Stimulated activated CD4-positive, alpha-beta T cell treated with anti-CD3 and anti-CD28 coated beads, Interleukin-1b, Interleukin-23, amount 100 ng/mL, for 24 hours (primary cell): Measurements from ENCODE around the gene DNAJB13.
"Not testable (repeated sequence)": the region's sequence is repeated elsewhere in the genome, so short reads cannot be mapped to it uniquely, and the experiment has no call there.

ENCODE experiments used
- DNase-seq, 4 experiments: peaks; one replicate each; pipeline ENCODE4 v3.0.0-alpha.2; 2020; ENCODE audit warnings: low read depth in 4 of 4, low spot score in 1 of 4

Gene DNAJB13, protein sequence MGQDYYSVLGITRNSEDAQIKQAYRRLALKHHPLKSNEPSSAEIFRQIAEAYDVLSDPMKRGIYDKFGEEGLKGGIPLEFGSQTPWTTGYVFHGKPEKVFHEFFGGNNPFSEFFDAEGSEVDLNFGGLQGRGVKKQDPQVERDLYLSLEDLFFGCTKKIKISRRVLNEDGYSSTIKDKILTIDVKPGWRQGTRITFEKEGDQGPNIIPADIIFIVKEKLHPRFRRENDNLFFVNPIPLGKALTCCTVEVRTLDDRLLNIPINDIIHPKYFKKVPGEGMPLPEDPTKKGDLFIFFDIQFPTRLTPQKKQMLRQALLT

DNA sequence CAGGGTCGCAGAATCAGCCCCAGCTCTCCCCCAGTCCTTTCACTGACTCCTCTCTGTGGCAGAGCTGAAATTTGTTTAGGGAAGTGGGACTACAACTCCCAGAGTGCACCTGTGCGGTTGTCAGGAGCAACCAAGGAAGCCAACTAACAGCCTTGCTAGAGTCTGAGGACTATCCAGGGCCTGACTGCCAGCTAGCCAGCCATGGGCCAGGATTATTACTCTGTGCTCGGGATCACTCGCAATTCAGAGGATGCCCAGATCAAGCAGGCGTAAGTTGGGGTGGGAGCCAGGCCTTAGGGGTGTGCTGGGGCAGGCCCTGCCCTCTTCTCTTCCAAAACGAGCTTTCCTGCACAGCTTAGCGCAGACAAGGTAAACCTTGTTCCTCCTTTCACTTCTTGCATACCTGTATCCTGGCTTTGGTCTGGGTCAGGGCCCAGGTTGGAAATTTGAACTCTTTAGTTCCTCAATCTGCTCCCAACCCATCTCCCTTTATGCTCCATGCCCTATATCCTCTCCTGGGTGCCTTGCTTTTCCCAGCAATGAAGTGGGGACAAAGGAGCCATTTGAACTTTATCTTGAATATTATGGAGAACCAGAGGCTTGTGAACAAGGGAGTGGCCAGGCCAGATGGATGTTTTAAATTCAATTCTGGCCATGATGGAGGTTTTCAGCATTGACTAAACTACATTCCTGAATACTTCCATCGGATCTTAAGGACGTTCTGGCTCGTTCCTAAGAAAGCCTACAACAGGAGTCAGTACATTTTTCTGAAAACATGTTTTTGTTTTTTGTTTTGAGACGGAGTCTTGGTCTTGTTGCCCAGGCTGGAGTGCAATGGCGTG is at the start of gene DNAJB13:
Gene DNAJB13, plus strand, starts transcription at position 158 of the 842 bp plus-strand sequence. Its CDS starts 44 bp downstream, at position 202.
- no peak for DNase-seq

DNA sequence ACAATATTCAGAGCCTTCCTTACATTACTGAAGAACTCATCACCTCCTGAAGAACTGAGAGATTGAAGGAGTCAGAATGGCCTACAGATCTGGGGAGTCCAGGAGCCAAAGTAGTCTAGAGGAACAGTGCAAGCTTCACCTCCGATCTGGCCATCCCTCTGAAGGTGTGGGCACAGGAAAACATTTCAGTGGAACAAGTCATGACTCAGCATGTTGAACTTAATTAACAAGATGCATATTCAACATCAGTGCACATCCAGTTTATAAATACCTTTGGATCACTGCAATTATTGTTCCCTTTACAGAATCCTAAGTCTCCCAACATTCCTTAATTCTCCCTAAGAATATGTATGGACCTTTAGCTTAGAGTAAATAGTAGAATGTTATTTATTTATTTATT is 48.5 kb upstream of the DNAJB13 start:
- DNase-seq: no peak

DNA sequence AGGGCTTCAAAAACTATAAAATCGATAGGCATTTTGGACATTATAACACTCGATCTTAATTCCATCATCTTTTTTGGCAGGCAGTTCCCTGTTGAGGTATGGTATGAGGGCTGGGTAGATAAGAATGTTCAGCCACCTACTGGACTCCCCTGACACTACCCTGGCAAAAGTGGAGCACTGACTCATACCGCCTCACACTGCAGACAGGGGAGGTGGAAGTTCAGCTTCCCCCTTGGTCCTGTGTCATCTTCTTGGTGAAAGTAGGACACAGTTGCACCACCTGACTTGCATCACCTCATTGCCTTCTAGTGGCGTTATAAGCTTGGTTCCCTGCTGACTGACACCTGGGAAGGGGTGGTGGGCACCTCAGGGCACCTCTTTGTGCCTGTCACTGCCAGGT is 43.6 kb upstream of the DNAJB13 start:
- DNase-seq: no peak

DNA sequence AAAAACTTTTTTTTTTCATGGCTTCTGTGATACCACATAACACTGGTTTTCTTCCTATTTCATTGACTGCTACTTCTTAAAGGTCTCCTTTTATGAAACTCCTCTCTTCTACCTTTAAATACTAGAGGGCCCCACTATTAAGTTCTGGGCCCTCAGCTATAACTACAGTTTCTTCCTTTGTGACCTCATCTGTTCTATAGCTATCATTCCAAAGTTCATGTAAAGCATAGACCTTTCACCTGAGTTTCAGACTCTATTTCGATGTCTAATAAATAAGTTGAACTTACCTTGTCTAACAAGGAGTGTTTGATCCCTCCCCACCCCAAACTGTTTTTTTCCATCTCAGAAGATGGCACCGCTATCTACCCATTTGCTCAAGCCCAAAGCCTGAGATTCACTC is 38.8 kb upstream of the DNAJB13 start:
- DNase-seq: no peak

DNA sequence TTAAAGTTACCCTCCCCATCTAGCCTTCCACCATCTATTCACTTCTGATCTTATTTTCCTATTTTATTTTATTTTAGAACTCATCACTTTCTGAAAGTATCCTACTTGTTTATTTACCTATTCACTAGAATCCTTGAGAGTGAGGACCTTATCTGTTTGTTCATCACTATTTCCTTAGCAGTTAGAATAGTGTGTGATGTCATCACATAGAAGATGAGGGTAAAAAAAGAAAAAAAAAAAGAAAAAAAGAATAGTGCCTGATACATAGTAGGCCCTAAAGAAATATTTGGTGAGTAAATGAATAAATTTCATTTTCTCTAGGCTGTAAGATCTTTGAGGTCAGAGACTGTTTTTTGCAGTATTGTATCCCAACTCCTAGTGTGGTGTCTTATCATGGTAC is 37.4 kb upstream of the DNAJB13 start:
- DNase-seq: no peak

DNA sequence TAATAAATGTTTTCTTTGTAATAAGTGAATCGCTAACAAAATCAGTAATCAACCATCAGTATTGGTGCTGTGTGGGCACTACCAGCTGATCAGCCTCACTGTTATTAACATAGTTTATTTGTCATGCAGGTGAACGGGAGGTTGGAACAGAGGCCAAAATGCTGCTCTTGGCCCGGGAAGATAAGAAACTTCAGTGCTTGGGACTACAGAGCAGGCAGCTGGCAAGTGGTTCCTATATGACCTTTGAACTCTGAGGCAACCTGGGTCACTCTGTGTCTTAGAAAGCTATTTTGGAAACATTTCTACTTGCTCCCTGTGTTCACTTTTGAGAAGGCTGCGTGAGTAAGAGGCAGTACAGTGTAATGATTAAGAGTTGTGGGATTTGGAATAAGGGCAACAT is 36.5 kb upstream of the DNAJB13 start:
- DNase-seq: no peak

DNA sequence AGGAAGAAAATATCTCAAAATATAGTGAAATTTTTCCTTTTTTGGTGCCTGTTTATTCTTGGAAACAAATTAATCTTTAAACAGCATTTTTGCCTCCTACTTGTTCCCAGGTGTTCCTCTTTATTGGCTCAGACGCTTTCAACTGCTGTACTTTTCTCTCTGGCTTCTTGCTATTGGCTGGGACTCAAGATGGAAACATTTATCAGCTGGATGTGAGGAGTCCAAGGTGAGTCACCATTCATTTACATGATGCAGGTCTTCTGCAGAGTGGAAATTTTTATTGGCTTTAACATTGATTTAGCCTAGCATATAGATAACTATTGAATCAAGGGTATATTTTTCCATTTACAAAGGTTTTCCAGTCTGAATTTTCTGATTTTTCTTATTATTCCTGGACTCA is 34.4 kb upstream of the DNAJB13 start:
- no peak for DNase-seq

DNA sequence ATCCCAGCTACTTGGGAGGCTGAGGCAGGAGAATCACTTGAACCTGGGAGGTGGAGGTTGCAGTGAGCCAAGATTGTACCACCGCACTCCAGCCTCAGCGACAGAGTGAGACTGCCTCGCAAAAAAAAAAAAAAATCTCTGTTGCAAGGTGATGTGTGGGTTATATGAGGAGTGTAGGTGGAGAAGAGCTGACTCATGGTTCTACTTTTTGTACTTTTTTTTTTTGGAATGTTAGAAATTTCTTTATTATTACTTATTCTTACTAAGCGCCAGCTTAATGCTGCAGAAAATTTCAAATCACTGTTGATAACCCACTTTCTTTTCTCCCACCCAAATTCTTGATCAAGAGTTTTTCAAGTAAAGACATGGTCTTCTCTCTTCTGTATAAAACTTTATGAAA is 29.6 kb upstream of the DNAJB13 start:
- DNase-seq: no peak

DNA sequence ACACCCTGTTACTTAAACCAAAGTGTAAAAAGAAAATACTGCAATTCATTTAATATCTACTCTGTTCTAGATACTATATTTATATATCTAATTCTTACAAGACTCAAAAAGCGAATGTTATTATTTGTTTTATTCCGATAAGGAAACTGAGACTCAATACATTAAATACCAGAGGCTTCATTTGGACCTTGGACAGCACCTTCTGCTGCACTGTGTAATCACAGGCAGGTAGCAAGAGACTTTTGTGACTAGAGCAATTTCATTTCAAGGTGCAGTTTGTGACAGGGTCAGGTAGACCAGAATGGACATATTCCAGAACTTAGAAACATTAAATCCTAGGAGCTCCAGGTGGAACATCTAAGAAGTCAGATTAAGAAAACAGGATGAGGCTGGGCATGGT is 21.4 kb upstream of the DNAJB13 start:
- no peak for DNase-seq

DNA sequence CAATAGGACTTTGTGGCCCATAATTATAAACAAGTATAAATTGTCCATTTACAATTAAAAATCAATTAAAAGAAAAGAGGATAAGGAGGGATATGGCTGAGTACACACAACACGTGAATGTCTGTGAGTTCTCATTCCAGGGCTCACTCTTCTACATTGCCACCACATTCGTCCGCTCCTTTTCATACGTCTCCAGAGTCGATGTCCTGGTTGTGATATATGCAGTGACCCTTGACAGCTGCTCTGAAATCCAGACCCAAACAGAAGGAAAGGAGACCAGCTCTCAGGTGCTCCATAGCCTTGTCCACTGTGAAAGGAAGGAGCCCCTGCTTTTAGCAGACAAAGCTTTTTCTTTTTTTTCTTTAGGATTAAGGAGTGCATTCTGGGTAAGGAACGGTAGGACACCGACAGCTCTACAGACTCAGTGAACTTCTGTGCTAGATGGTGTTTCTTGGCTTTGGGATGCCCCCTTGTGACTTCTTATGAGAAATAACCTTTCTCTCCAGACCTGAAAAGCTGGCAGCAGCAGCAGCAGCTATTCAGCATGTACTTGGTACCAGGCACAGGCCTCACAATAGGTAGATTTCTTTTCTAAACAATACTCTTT is 19.7 kb upstream of the DNAJB13 start:
- DNase-seq: no peak

DNA sequence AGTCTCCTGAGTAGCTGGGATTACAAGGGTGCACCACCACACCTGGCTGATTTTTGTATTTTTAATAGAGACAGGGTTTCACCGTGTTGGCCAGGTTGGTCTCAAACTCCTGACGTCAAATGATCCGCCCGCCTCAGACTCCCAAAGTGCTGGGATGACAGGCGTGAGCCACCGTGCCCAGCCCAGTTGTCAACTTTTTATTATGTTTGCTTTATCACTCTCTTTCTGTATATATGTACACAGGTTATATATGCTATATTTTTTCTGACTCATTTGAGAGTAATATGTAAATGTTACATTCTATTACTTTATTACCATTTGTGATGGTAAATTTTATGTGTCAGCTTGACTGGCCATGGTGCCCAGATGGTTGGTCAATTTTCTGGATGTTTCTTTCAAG is 18.9 kb upstream of the DNAJB13 start:
- DNase-seq: no peak

DNA sequence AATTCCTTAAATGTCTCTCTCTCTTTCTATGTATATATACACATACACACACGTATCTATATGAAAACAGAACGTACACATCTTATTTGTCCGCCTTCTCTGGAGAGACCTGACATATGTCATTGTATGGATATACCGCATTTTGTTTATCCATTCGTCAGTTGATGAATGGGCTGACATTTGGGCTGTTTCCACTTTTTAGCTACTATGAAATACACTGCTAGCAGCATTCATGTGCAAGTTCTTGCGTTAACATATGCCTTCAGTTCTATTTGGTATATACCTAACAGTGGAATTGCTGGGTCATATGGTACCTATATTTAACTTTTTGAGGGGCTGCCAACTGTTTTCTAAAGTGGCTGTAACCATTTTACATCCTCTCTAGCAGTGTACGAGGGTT is 18.0 kb upstream of the DNAJB13 start:
- no peak for DNase-seq

DNA sequence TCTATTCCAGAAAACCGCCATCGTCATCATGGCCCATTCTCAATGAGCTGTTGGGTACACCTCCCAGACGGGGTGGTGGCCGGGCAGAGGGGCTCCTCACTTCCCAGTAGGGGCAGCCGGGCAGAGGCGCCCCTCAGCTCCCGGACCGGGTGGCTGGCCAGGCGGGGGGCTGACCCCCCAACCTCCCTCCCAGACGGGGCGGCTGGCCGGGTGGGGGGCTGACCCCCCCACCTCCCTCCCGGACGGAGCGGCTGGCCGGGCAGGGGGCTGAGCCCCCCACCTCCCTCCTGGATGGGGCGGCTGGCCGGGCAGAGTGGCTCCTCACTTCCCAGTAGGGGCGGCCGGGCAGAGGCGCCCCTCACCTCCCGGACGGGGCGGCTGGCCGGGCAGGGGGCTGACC is 14.8 kb upstream of the DNAJB13 start:
- not testable (repeated sequence) for DNase-seq

DNA sequence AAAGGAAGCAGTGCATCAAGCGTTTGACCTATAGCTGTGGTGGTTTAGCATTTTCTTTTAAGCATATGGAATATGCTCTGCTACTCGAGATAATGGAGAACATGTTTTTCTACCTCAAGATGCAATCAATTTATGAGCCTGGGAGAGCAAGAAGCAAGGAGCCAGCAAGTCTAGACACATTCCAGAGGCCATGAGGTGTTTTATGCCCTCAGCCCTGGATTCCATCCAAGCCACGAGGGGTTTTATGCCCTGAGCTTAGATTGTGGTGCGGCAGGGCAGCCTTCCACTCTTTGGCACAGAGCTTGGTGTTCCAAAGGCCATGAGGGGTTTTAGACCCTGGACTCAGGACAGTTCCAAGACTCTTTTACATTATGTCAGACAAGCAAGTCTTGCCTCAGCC is 11.7 kb upstream of the DNAJB13 start:
- no peak for DNase-seq

DNA sequence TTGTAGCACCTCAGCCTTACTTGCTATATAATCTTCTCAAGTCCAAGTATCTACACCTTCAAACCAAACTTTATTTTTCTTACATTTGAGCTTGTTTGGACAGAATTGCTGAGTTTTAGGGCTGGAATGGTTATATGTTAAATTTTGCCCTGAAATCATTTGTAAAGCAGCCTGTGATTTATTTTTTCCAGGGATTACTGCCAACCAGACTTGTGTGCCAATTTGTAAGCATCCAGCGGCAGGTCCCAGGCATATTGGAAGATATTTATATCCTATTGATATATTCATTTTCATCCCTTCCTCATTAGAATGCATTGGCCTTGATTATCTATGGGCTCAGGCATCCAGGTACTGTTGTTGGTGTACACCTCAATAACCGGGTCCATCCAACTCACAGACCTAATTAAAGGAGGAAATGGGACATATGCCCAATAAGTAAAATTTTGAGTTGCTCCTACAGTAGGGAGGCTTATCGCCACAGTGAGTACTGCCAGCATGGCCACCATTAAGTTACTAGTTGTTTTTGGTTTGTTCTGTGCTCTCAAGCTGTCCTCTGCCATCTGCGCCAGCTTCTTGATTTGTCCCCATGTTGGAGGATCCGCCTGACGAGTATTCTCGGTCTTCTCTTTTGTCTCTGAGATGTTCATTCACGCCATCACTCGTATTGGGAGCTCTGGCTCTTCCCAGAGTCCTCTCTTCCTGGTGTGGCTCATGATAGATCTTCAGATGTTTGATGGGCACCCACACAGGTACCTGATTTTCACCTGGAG is 9.8 kb upstream of the DNAJB13 start:
- no peak for DNase-seq

DNA sequence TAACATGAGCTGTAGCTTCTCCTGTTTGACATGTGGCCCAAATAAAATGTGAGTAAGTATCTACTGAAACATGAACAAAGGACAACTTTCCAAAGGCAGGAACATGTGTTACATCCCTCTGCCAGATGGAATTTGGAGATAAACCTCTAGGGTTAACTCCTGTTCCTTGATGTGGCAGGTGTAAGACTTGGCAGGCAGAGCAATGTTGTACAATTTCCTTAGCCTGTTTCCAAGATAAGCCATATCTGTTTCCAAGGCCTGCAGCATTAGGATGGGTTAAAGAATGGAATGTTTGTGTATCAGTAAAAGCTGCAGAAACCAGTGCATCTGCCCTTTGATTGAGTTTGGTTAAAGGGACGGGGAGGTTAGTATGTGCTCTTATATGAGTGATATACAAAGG is 8.8 kb upstream of the DNAJB13 start:
- no peak for DNase-seq

DNA sequence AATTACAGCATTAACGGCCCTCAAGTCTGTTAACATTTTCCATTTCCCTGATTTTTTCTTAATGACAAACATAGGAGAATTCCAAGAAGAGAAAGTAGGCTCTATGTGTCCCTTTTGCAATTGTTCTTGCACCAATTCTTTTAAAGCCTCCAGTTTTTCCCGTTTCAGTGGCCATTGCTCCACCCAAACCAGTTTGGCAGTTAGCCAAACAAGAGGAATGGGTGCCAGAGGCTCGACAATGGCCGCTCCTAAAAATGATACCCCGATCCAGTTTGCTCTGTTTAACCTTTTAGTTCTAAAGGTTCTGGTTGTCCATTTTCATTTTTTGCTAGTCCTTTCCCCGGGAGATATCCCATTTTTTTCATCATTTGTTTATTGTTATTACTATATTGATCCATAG is 6.7 kb upstream of the DNAJB13 start:
- DNase-seq: no peak

DNA sequence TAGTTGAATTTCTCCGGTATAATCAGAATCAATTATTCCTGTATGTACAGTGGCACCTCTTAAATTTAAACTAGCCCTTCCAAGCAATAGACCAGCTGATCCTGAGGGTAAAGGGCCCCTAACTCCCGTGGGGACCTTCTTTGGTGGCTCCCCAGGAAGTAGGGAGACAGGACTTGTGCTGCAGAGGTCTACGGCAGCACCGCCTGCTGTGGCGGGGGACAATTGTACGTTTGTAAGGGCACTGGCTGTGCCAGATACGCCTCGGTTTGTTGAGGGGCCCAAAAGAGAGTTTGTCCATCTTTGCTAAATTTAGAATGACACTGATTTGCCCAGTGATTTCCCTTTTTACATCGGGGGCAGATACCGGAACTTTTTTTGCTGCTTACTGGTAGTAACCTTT is 5.9 kb upstream of the DNAJB13 start:
- no peak for DNase-seq

DNA sequence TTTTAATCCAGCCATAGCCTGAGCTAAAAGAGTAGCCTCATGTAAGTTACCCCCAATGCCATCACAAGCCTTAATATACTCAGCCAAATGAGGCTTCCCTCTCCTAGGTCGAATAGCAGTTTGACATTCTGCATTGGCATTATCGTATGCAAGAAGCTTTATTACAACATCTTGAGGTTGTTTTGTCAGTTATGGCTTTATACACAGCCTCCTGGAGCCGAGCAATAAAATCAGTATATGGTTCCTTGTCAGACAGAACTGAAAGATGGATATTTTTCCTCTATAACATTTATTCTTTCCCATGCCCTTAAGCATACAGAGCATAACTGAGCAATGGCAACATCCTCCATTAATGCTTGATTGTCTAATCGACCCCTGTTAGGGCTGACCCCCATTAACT is 5.4 kb upstream of the DNAJB13 start:
- no peak for DNase-seq

DNA sequence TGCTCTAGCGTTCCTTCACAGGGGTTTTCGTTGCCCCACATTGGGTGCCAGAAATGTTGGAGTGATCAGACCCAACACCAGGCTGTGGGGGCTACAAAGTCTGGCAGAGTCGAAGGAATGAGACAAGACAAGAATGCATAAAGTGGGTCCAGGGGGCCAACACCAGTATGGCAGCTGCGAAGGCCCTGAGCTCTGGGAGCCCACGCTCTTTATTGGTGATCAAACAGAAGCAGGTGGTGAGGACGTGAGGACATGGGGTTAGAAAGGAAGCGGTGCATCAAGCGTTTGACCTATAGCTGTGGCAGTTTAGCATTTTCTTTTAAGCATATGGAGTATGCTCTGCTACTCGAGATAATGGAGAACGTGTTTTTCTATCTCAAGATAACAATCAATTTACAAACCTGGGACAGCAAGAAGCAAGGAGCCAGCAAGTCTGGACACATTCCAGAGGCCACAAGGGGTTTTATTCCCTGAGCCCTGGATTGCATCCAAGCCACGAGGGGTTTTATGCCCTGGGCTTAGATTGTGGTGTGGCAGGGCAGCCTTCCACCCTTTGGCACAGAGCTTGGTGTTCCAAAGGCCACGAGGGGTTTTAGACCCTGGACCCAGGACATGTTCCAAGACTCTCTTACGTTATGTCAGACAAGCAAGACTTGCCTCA is 3.9 kb upstream of the DNAJB13 start:
- DNase-seq: no peak

DNA sequence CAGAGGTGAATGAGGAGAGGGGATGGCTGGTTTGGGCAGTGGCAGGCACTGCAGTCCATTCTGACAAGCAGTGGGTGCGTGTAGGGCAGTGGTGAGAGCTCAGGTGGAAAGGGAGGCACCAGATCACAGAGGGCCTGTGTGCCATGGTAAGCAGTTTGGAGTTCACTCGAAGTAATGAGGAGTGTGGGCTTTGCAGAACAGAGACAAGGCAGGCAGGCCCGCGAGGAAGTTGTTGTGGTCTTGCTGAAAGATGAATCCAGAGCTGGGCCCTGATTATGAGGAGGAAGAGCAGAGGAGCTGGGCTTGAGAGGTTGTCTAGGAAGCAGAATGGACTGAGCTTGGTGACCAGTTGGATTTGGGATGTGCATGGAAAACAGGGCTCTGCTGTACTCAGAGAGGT is 1.6 kb upstream of the DNAJB13 start:
- no peak for DNase-seq
